Psoas muscle (tissue), 8 donors: ENCODE measurements around the gene INF2. TPM values are rescaled to one million over a fixed set of nuclear protein-coding genes. Genes with fewer than 3 reads are reported as not detected.

Source experiments
- ATAC-seq, 4 donors: fragments of 200-7000 bp; cut with Tn5 transposase; one replicate each; pipeline ENCODE4 v1.9.1; 2020; ENCODE audit warnings: moderate library complexity in 3 of 4, mild to moderate bottlenecking in 2 of 4
- DNase-seq, 2 donors: peaks; one replicate each; pipeline ENCODE4 v3.0.0-alpha.2; 2020
- H3K27ac ChIP-seq: fragments of 200-600 bp; one replicate; pipeline ENCODE4 v1.8.0; 2022
- H3K27me3 ChIP-seq, 3 donors: fragments of 200-600 bp in 1 of 3; one replicate each; pipeline versions ENCODE4 v1.6.1 to v1.8.0; 2013 to 2022; ENCODE audit warnings: low read length in 2 of 3, mild to moderate bottlenecking in 2 of 3, moderate library complexity in 1 of 3; ENCODE audit not compliant: insufficient read depth in 3 of 3
- H3K36me3 ChIP-seq, 2 donors: fragments of 200-600 bp in 1 of 2; one replicate each; pipeline versions ENCODE4 v1.6.1 to v1.8.0; 2013 to 2022; ENCODE audit warnings: low read depth in 1 of 2, mild to moderate bottlenecking in 1 of 2, moderate library complexity in 1 of 2; ENCODE audit not compliant: insufficient read depth in 1 of 2
- H3K4me1 ChIP-seq: fragments of 200-600 bp; one replicate; pipeline ENCODE4 v1.8.0; 2022
- H3K4me3 ChIP-seq: fragments of 200-600 bp; one replicate; pipeline ENCODE4 v1.8.0; 2022; ENCODE audit warnings: mild to moderate bottlenecking
- H3K9me3 ChIP-seq: fragments of 200-600 bp; one replicate; pipeline ENCODE4 v1.8.0; 2022
- CTCF ChIP-seq: fragments of 200-600 bp; IDR thresholded peaks from one replicate; pipeline ENCODE4 v1.8.0; 2022; ENCODE audit warnings: antibody characterized with exemption
- WGBS, 3 donors: extraction: QIAGEN DNeasy Blood & Tissue Kit; methylation state at CpG; one replicate each; pipeline versions ENCODE4 v1.1.6 to v1.1.7; 2013; 5-methylcytosine and 5-hydroxymethylcytosine counted together
- intact Hi-C, 2 donors: fragments of 100-400 bp; cut with DNase I; formaldehyde crosslinking; loops; one replicate each; pipeline versions ENCODE4 v1.11.0 to v1.14.2; 2022
- polyA plus RNA-seq, 3 donors: library from polyadenylated mRNA; stranded (reverse); fragments of 200-250 nt; gene quantifications; one replicate each; pipeline ENCODE4 v1.2.3, GENCODE V29; 2013
- total RNA-seq, 4 donors: library from RNA; stranded (reverse); fragmentation: NEBNext Ultra II Directional in 2 of 4; extraction: Animal tissue kit (Norgen Biotek cat#: 25700) in 2 of 4; gene quantifications; one replicate each; pipeline versions ENCODE4 v1.2.1 to v1.2.4, GENCODE V29; 2021 to 2023
- donor health status: healthy with polysubstance abuse.
- donor health status: DM: no; HTN: no; CAD: no; lungs with moderate emphysema.
- donor health status: Bipolar disorder and iron deficiency.
- donor health status: healthy.
- donor health status: DM: yes; HTN: yes; CAD: no.
- donor health status: DM: no; HTN: no; CAD: no.
- donor health status: DM: no; HTN: no; CAD: no.
- donor health status: DM: yes; HTN: yes; CAD: no.

INF2 gene
- total and polyA plus RNA-seq, 7 donors = 12.0 to 29.1 (median 21.6) TPM

- Histone ChIP-seq H3K27ac (peak overlapping the region; percentile 73), H3K4me3 (no peak overlapping the region), H3K9me3 (no peaks in the 10 kb centered on the region), H3K27me3 (no peaks in the 10 kb centered on the region), H3K36me3 (no peaks in the 10 kb centered on the region), H3K4me1 (peaks cover 75% of the 10 kb centered on the region)
- intact Hi-C loops = no loop called here
- 65 to 72% (median 66%) methylated on average over 4 to 5 of the region's 5 CpGs for WGBS, 3 donors
- no peak for TF ChIP-seq CTCF
- DNase-seq (no peak), ATAC-seq (no peak)
These were observed 41.1 kb downstream of the INF2 start for GRCh38 chr14:104730487-104730886.

GRCh38 chr14:104731320-104732294, 42.2 kb downstream of the INF2 start:
- peaks cover 72% of the 10 kb centered on the region for H3K4me1 ChIP-seq
- H3K4me3 ChIP-seq = peak overlapping the region; percentile 7
- peak; percentile 39 for TF ChIP-seq CTCF
- H3K27me3 ChIP-seq = no peaks in the 10 kb centered on the region
- DNase-seq (no peak), ATAC-seq (no peak)
- peak overlapping the region; percentile 96 for H3K27ac ChIP-seq
- no peaks in the 10 kb centered on the region for H3K36me3 ChIP-seq
- no peaks in the 10 kb centered on the region for H3K9me3 ChIP-seq
- WGBS, 3 donors = 49 to 71% (median 57%) methylated on average over 15 to 18 of the region's 18 CpGs
- intact Hi-C loops = no loop called here

- Histone ChIP-seq H3K27ac (peak overlapping the region; percentile 96), H3K9me3 (no peaks in the 10 kb centered on the region), H3K27me3 (no peaks in the 10 kb centered on the region), H3K4me3 (no peak overlapping the region), H3K36me3 (peaks cover 0 to 2% of the 10 kb centered on the region in 2 donors), H3K4me1 (peaks cover 74% of the 10 kb centered on the region)
- intact Hi-C loops = no loop called here
- ATAC-seq (peak; percentile 50 to 62 (median 56)), DNase-seq (peak; percentile 85 to 97)
- 31 to 53% (median 33%) methylated on average over 11 to 14 of the region's 14 CpGs for WGBS, 3 donors
- TF ChIP-seq CTCF = no peak
These were observed 43.0 kb downstream of the INF2 start for GRCh38 chr14:104732355-104732804.

GRCh38 chr14:104732931-104733681, 43.7 kb downstream of the INF2 start:
- intact Hi-C loops = no loop called here
- DNase-seq (peak in 1 of 2 donors; percentile 61), ATAC-seq (peak in 3 of 4 donors; percentile 4 to 21 (median 13))
- Histone ChIP-seq H3K27ac (peak overlapping the region; percentile 96), H3K4me3 (no peak overlapping the region), H3K27me3 (no peaks in the 10 kb centered on the region), H3K36me3 (peaks cover 0 to 9% of the 10 kb centered on the region in 2 donors), H3K9me3 (no peaks in the 10 kb centered on the region), H3K4me1 (peaks cover 76% of the 10 kb centered on the region)
- 57 to 82% (median 58%) methylated on average over 21 to 23 of the region's 23 CpGs for WGBS, 3 donors
- no peak for TF ChIP-seq CTCF
